ENCODE measurements around the gene MYPN.
"Not testable (repeated sequence)": the region's sequence is repeated elsewhere in the genome, so short reads cannot be mapped to it uniquely, and the experiment has no call there.

MYPN gene

GRCh38 chr10:68109331-68109730 lies at the start of gene MYPN:
TSS of gene MYPN (plus strand) at chr10:68109488. CDS start at chr10:68121439, 11,951 bp downstream.
- no peak for DNase-seq

DNA sequence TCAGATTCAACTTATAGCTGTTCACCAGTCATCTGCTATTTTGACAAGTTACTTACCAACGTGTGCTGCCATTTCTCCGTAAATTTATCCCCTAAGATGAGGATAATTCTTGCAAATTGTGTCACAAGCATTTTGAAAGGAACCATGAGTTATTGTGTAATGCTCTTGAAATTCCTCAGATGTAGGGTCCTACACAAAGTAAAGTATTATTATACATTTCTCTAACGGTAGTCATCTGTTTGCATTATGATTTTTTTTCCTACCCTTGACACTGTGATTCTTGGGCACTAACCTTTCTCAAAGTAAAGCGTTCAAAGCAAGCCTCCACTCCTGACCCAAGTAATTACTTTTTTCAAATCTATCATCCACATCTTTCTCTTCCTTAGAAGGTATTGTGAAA lies 42.3 kb upstream of the MYPN start:
- DNase-seq, result no peak

DNA sequence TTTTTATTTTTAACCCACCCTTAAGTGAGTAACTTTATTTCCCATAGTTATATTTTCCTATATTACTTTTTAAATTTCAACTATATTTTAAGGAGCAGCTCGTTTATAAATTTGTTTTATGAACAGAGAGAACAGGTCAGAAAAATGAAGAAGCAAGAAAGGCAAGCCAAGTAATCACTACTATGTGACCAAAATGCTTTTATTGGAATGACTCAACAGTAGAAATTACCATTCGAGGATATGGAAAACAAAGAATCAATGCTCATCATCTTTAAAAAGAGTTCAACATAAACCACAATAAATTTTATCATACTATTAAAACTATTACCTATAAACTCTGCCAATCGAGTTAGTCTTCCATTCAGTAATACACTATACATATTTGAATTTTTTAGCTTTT lies 41.8 kb upstream of the MYPN start:
- no peak for DNase-seq

- no peak for DNase-seq
Measured at GRCh38 chr10:68073631-68074030, 35.7 kb upstream of the MYPN start.

GRCh38 chr10:68074031-68074774 lies 35.1 kb upstream of the MYPN start:
- peak in 12 of 58 donors; percentile 29 to 69 (median 50) for DNase-seq

GRCh38 chr10:68074775-68075549 lies 34.3 kb upstream of the MYPN start, which contains the start of gene HERC4:
TSS of gene HERC4 (minus strand) at chr10:68075283. CDS start at chr10:68073108, 2,175 bp downstream.
- DNase-seq, result peak in 57 of 58 donors; percentile 59 to 94 (median 89)

DNA sequence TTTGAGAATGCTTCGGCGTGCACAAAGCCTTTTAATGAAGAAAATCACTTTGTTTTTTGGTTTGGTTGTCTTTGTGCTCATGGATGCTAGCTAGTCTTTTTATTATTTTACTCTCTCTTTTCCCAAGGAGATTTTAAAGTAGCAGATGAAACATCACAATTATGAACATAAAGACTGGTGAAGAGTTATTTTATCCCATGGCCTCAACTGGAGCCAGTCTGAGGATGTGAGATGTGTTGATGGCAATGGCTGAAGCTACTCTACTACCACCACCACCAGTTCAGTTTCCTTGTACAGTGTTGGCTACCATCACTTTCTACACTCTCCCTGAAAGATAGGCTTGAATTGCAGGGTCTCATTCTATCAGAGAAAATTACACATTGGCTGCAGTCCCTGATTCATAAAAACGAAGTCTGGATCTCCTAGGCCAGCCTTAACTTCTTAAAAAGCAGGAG lies 33.7 kb upstream of the MYPN start:
- DNase-seq, result no peak

- DNase-seq, result not testable (repeated sequence)
Measured at GRCh38 chr10:68076081-68076480, 33.2 kb upstream of the MYPN start.

DNA sequence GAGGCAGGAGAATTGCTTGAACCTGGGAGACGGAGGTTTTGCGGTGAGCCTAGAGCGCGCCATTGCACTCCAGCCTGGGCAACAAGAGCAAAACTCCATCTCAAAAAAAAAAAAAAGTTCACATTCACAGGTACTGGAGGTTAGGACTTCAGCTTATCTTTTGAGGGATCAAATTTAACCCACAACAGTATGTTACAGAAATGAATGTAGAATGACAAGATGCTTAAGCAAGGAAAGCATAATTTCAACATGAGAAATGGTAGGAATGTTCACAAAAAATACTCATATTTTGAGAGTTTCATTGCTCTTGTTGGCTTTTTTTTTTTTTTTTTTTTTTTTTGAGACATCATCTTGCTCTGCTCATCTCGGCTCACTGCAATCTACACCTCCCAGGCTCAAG lies 32.3 kb upstream of the MYPN start:
- no peak for DNase-seq

- DNase-seq, result no peak
Measured at GRCh38 chr10:68079434-68079833, 29.9 kb upstream of the MYPN start.

- no peak for DNase-seq
Measured at GRCh38 chr10:68080853-68081431, 28.3 kb upstream of the MYPN start.

DNA sequence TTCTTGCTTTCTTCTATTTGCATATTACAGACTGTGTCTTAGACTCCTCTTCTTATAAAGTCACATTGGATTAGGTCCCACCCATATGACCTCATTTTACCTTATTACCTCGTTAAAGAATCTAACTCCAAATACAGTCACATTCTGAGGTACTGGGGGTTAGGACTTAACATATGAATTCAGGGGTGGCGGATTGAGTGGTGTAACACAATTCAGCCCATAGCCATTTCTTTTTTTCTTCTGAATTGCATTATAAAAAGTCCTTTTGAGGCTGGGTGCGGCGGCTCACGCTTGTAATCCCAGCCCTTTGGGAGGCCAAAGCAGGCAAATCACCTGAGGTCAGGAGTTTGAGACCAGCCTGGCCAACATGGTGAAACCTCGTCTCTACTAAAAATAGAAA lies 27.4 kb upstream of the MYPN start:
- no peak for DNase-seq

- peak in 2 of 58 donors; percentile 2 to 12 for DNase-seq
Measured at GRCh38 chr10:68082872-68083271, 26.4 kb upstream of the MYPN start.

- DNase-seq, result peak in 2 of 58 donors; percentile 22 to 31
Measured at GRCh38 chr10:68083953-68084352, 25.3 kb upstream of the MYPN start.

GRCh38 chr10:68084469-68084868 lies 24.8 kb upstream of the MYPN start:
- no peak for DNase-seq

DNA sequence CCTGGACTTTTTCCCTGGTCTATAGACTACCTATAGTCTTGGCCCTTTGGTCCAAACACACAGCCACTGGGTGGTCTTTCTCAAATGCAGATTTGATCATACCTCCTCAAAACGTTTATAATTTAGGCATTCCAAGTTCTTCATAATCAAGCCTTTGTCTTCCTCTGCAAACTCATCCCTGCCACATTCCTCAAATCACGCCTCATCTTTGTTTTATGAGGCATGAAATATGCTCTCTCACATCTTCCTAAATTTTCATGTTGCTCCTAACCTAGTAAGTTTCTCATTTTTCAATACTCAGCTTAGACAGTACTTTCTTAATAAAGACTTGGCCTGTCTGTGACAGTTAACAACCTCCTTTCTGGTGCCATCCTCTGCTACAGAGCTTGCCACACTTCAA lies 23.3 kb upstream of the MYPN start:
- DNase-seq, result no peak

- DNase-seq, result no peak
Measured at GRCh38 chr10:68086910-68087684, 22.2 kb upstream of the MYPN start.

DNA sequence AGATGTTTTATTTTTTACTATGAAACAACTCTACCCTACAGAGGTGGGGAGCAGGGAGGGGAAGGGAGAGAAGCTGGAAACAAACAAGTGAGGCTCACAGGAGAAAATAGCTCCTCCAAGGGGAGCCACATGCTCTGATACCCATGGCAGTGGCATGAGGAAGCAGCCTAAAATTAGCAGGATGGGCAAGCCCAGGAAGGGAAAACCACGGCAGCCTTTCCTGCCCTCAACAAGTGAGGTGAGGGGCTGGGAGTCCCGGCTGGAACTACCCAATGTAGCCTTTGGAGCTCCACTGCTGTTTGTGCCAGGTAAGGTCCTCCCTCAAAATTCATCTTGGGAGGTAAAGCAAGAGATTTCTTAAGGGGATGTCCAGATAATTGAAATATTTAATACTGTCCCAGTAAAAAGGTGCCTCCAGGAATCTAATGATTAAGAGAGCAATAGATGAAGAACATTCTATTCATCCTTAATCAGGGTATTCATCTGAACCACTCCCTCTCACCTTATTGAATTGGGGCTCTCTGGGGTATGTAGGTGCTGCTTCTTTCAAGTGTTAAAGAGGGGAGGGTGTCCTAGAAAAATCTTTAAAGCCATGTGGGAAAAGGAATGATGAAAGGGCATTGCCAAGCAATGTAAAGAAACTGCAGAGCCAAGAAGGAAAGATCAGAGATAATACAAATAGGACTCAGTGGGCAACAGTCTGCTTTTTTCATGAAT lies 21.4 kb upstream of the MYPN start:
- DNase-seq, result no peak

DNA sequence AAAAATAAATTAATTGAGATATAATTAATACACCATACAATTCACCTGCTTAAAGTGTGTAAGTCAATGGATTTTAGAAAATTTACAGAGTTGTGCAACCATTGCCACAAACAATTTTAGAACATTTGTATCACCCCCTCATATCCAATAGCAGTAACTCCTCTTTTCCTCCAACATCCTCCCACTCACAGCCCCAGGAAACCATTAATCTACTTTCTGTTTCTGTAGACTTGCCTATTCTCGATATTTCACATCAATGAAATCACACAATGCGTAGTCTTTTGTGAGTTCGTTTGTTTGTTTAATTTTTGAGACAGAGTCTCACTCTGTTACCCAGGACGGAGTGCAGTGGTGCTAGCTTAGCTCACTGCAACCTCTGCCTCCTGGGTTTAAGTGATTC lies 20.5 kb upstream of the MYPN start:
- no peak for DNase-seq

- no peak for DNase-seq
Measured at GRCh38 chr10:68090586-68090985, 18.7 kb upstream of the MYPN start.

- DNase-seq, result no peak
Measured at GRCh38 chr10:68092512-68092911, 16.8 kb upstream of the MYPN start.

All from anterior cingulate cortex (tissue), 58 donors.